Astrocyte (in vitro differentiated cells and primary cell): ENCODE results near the gene PI4KA. TPM values are rescaled to one million over a fixed set of nuclear protein-coding genes. Genes with fewer than 3 reads are reported as not detected.

Experiments
- DNase-seq: peaks from one replicate; pipeline ENCODE4 v3.0.0-alpha.2; 2010; ENCODE audit warnings: low read depth
- FAIRE-seq: peaks from 2 replicates; lab custom pipeline; 2011; peaks lifted over from hg19 to GRCh38; lab: Jason Lieb, UNC
- H2AFZ ChIP-seq: 2 replicates; pipeline ENCODE4 v1.6.0; 2012; ENCODE audit warnings: low read depth, low read length, inconsistent platforms
- H3K27ac ChIP-seq: 2 replicates; pipeline ENCODE4 v1.5.1; 2011; ENCODE audit warnings: low read depth, low read length, inconsistent platforms
- H3K27me3 ChIP-seq: 2 replicates; pipeline ENCODE4 v1.6.0; 2011; ENCODE audit warnings: low read length, inconsistent platforms; ENCODE audit not compliant: insufficient read depth
- H3K36me3 ChIP-seq: 2 replicates; pipeline ENCODE4 v1.5.1; 2011; ENCODE audit warnings: low read length, inconsistent platforms; ENCODE audit not compliant: insufficient read depth
- H3K4me1 ChIP-seq: 2 replicates; pipeline ENCODE4 v1.5.1; 2011; ENCODE audit warnings: low read length, inconsistent platforms; ENCODE audit not compliant: insufficient read depth
- H3K4me2 ChIP-seq: 2 replicates; pipeline ENCODE4 v1.6.0; 2012; ENCODE audit warnings: low read length, inconsistent platforms
- H3K4me3 ChIP-seq: 2 replicates; pipeline ENCODE4 v1.5.1; 2011; ENCODE audit warnings: low read depth, mild to moderate bottlenecking, low read length, inconsistent platforms; ENCODE audit not compliant: insufficient read depth
- H3K79me2 ChIP-seq: 2 replicates; pipeline ENCODE4 v1.6.0; 2012; ENCODE audit warnings: mild to moderate bottlenecking, low read length, inconsistent platforms; ENCODE audit not compliant: insufficient read depth
- H3K9ac ChIP-seq: 2 replicates; pipeline ENCODE4 v1.6.0; 2012; ENCODE audit warnings: mild to moderate bottlenecking, low read length, inconsistent platforms
- H3K9me3 ChIP-seq: 2 replicates; pipeline ENCODE4 v1.5.1; 2012; ENCODE audit warnings: low read depth, mild to moderate bottlenecking, low read length, inconsistent platforms; ENCODE audit not compliant: insufficient read depth
- H4K20me1 ChIP-seq: 2 replicates; pipeline ENCODE4 v1.6.0; 2012; ENCODE audit warnings: low read length, inconsistent platforms; ENCODE audit not compliant: insufficient read depth
- H3K27ac Mint-ChIP-seq: one replicate; pipeline ENCODE4 v1.8.0; 2021; ENCODE audit warnings: mild to moderate bottlenecking, mixed read lengths; ENCODE audit not compliant: unreplicated experiment
- H3K27me3 Mint-ChIP-seq: one replicate; pipeline ENCODE4 v1.8.0; 2021; ENCODE audit warnings: low read depth, mixed read lengths; ENCODE audit not compliant: unreplicated experiment
- H3K36me3 Mint-ChIP-seq: one replicate; pipeline ENCODE4 v1.8.0; 2021; ENCODE audit warnings: low read depth, mixed read lengths; ENCODE audit not compliant: unreplicated experiment
- H3K4me1 Mint-ChIP-seq: one replicate; pipeline ENCODE4 v1.8.0; 2021; ENCODE audit warnings: low read depth, mixed read lengths; ENCODE audit not compliant: unreplicated experiment
- H3K4me3 Mint-ChIP-seq: one replicate; pipeline ENCODE4 v1.8.0; 2021; ENCODE audit warnings: mild to moderate bottlenecking, moderate library complexity, mixed read lengths; ENCODE audit not compliant: unreplicated experiment
- H3K9me3 Mint-ChIP-seq: one replicate; pipeline ENCODE4 v1.8.0; 2021; ENCODE audit warnings: mild to moderate bottlenecking, mixed read lengths; ENCODE audit not compliant: unreplicated experiment
- EZH2 ChIP-seq: IDR thresholded peaks from 2 replicates; pipeline ENCODE4 v1.6.1; 2012; ENCODE audit warnings: mild to moderate bottlenecking, low read length, inconsistent platforms; ENCODE audit not compliant: insufficient read depth
- total RNA-seq: library from RNA; stranded (reverse); gene quantifications from 2 replicates; pipeline ENCODE4 v1.2.1, GENCODE V29; 2021
- TF ChIP-seq, protein P1 (sequence below): IDR thresholded peaks from 2 replicates; pipeline ENCODE4 v1.5.1; 2011; ENCODE audit warnings: low read depth, mild to moderate bottlenecking, inconsistent platforms, low read length, moderate library complexity; ENCODE audit not compliant: insufficient read depth

Gene PI4KA
- total RNA-seq, 1 donor from 2014 or later, result 35.9 TPM

DNA sequence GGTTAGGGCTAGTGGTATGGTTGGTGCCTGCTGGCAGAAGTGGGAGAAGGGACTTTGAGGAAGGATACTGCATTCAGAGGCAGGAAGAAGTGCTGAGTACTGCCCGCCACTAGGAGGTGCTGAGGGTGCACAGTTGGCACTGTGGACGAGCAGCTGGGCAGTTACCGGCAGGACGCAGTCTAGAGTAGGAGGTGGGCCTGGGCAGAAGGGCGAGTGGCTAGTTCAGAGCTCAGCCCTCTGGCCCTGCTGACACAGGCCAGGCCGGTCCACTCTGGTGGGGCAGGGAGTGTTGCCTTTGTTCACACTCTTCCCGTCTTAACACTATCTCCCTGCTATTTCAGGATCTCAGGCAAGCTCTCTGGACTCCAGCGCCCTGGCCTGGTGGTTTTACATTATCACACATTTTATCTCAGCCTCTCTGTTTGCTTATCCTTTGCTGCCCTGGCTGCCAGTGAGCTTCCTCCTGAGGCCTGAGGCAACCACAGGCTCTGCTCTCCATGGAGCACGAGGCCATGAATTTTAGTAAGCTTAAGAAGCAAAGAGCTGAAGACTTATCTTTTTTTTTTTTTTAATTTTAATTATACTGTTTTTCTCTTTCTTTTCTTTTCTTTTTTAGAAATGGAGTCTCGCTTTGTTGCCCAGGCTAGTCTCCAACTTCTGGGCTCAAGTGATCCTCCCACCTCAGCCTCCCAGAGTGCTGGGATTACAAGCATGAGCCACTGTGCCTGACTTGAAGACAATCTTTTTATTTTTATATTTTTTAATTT, 27.1 kb upstream of the PI4KA start:
- TF ChIP-seq, protein P1, sequence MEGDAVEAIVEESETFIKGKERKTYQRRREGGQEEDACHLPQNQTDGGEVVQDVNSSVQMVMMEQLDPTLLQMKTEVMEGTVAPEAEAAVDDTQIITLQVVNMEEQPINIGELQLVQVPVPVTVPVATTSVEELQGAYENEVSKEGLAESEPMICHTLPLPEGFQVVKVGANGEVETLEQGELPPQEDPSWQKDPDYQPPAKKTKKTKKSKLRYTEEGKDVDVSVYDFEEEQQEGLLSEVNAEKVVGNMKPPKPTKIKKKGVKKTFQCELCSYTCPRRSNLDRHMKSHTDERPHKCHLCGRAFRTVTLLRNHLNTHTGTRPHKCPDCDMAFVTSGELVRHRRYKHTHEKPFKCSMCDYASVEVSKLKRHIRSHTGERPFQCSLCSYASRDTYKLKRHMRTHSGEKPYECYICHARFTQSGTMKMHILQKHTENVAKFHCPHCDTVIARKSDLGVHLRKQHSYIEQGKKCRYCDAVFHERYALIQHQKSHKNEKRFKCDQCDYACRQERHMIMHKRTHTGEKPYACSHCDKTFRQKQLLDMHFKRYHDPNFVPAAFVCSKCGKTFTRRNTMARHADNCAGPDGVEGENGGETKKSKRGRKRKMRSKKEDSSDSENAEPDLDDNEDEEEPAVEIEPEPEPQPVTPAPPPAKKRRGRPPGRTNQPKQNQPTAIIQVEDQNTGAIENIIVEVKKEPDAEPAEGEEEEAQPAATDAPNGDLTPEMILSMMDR, result peak; percentile 89
- no peak for TF ChIP-seq EZH2
- H3K27me3 Mint-ChIP-seq, result no peaks in the 10 kb centered on the region
- Histone ChIP-seq H3K4me2 (peak overlapping the region; percentile 49), H3K27ac (no peak overlapping the region), H2AFZ (peak overlapping the region; percentile 64), H3K79me2 (no peaks in the 10 kb centered on the region), H4K20me1 (peaks cover 10% of the 10 kb centered on the region), H3K4me3 (no peak overlapping the region), H3K9ac (peak overlapping the region; percentile 32), H3K27me3 (no peaks in the 10 kb centered on the region), H3K4me1 (no peaks in the 10 kb centered on the region), H3K9me3 (no peaks in the 10 kb centered on the region), H3K36me3 (peaks cover 19% of the 10 kb centered on the region)
- H3K27ac Mint-ChIP-seq, result peak overlapping the region; percentile 73
- DNase-seq (peak; percentile 62), FAIRE-seq (no peak)
- H3K4me3 Mint-ChIP-seq, result peak overlapping the region; percentile 54
- H3K9me3 Mint-ChIP-seq, result no peaks in the 10 kb centered on the region
- peaks cover 7% of the 10 kb centered on the region for H3K4me1 Mint-ChIP-seq
- peaks cover 21% of the 10 kb centered on the region for H3K36me3 Mint-ChIP-seq

DNA sequence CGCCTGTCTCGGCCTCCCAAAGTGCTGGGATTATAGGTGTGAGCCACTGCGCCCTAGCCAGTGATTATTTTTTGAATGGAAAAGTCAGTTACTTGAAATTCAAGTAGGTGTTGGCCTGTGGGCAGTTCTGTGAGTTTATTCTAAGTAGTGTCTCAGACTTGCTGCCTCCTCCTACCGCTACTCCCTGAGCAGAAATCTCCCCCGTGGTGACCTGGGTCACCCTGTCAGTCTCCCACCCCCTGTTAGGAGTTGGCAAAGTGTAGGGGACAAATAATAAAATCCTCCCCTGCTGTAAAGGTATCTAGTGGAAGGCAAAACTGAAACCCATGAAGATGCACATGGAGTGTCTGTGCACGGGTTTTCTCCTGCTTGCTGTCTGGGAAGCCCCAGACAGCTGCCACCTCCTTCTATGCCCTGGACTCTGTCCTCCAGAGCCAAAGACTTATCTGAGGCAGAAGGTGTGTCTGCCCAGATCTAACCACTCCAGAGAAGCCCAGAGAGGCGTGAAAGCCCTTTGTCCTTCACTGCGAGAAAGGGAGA, 26.5 kb upstream of the PI4KA start:
- Histone ChIP-seq H2AFZ (no peak overlapping the region), H3K4me3 (no peak overlapping the region), H4K20me1 (peaks cover 10% of the 10 kb centered on the region), H3K4me2 (no peak overlapping the region), H3K4me1 (no peaks in the 10 kb centered on the region), H3K9ac (no peak overlapping the region), H3K79me2 (no peaks in the 10 kb centered on the region), H3K36me3 (peaks cover 19% of the 10 kb centered on the region), H3K27ac (no peak overlapping the region), H3K9me3 (no peaks in the 10 kb centered on the region), H3K27me3 (no peaks in the 10 kb centered on the region)
- no peaks in the 10 kb centered on the region for H3K9me3 Mint-ChIP-seq
- H3K27me3 Mint-ChIP-seq, result no peaks in the 10 kb centered on the region
- H3K4me1 Mint-ChIP-seq, result peaks cover 7% of the 10 kb centered on the region
- H3K36me3 Mint-ChIP-seq, result peaks cover 22% of the 10 kb centered on the region
- FAIRE-seq, result no peak
- no peak for DNase-seq
- H3K27ac Mint-ChIP-seq, result peak overlapping the region; percentile 73
- no peak for TF ChIP-seq EZH2
- TF ChIP-seq, protein P1, result no peak
- H3K4me3 Mint-ChIP-seq, result no peak overlapping the region

DNA sequence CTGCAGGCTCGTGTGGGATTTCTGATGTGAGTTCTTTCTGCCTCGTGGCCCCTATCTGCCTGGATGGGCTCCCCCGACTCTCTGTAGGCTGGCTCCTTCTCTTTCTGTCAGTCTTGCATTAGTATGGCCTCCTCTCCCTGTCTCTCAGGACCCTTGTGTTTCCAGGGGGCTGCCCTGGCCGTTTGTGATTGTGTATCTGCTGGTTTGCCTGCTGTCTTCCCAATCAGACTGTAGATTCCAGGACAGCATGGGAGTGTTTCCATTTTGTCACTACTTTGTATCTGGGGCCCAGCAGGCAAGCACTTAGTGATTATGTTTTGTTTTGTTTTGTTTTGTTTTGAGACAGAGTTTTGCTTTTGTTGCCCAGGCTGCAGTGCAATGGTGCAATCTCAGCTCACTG, 25.8 kb upstream of the PI4KA start:
- H3K27ac ChIP-seq, result no peak overlapping the region
- no peaks in the 10 kb centered on the region for H3K79me2 ChIP-seq
- peaks cover 19% of the 10 kb centered on the region for H3K36me3 ChIP-seq
- peaks cover 10% of the 10 kb centered on the region for H4K20me1 ChIP-seq
- no peaks in the 10 kb centered on the region for H3K4me1 ChIP-seq
- Mint-ChIP-seq H3K27me3 (no peaks in the 10 kb centered on the region), H3K27ac (no peak overlapping the region), H3K9me3 (no peaks in the 10 kb centered on the region), H3K4me1 (peaks cover 7% of the 10 kb centered on the region), H3K4me3 (no peak overlapping the region), H3K36me3 (peaks cover 19% of the 10 kb centered on the region)
- H3K27me3 ChIP-seq, result no peaks in the 10 kb centered on the region
- no peak overlapping the region for H3K4me2 ChIP-seq
- DNase-seq, result no peak
- no peak overlapping the region for H2AFZ ChIP-seq
- no peak overlapping the region for H3K9ac ChIP-seq
- H3K9me3 ChIP-seq, result no peaks in the 10 kb centered on the region
- TF ChIP-seq EZH2, result no peak
- TF ChIP-seq, protein P1, result no peak
- FAIRE-seq, result no peak
- no peak overlapping the region for H3K4me3 ChIP-seq
